ENCODE results near the gene DENND6B. TPM values are rescaled to one million over a fixed set of nuclear protein-coding genes. Genes with fewer than 3 reads are reported as not detected.

DENND6B gene
- total and polyA plus RNA-seq, 2 donors (not counting 3 experiments of a cell fraction or from before 2014, with no cell fraction given): 4.1 to 5.9 TPM

DNA sequence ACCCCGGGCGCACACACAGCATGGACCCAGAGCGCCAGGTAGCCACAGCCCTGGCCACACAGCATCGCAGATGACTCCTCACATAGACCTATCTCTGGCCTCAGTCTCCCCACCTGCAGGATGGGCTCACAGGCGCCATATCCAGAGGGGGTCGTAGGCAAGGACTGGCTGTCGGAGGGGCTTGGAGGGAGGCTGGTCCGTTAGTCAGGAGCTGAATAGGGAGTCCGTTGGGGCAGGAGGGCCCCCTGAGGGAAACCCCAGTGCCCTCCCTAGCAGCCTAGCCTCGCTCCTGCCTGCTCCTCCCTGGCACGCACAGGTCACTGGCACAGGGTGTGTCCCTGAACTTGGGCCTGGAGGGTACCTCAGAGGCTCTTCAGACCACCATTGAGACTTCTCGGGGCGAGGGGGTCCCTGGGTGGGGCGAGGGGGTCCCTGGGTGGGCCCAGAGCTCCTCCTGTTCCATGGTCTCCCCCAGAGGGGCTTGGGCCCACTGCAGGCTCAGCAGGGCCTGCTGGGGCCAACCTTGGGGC lies 21.4 kb downstream of the DENND6B start:
- Histone ChIP-seq H3K27ac (ENCODE audit: insufficient read depth, low read depth, low read length) (peak overlapping the region; percentile 79), H3K36me3 (ENCODE audit: control insufficient read depth in 2 of 2, extremely low read depth in 1 of 2, insufficient read depth in 2 of 2, low read length in 2 of 2) (peaks cover 0 to 6% of the 10 kb centered on the region in 2 experiments), H3K9me1 (replicated peaks; ENCODE audit: control insufficient read depth, extremely low read depth, insufficient read depth, low read length) (no peaks in the 10 kb centered on the region), H3K4me1 (ENCODE audit: control insufficient read depth, extremely low read depth, insufficient read depth, low read length) (peaks cover 27% of the 10 kb centered on the region), H3K9ac (replicated peaks; ENCODE audit: extremely low read depth, insufficient read depth, low read length) (peak overlapping the region; percentile 0), H3K4me2 (ENCODE audit: insufficient read depth, low read length) (peak overlapping the region; percentile 76), H4K20me1 (replicated peaks; ENCODE audit: control insufficient read depth, extremely low read depth, insufficient read depth, low read length) (no peaks in the 10 kb centered on the region), H3K4me3 (replicated peaks in 1 of 3; ENCODE audit: insufficient read depth in 1 of 3, low read depth in 1 of 3, low read length in 3 of 3) (peak overlapping the region in 1 of 3 experiments; percentile 95), H2AFZ (ENCODE audit: low read depth, low read length) (no peak overlapping the region), H3K27me3 (ENCODE audit: control insufficient read depth in 2 of 2, insufficient read depth in 2 of 2, low read length in 2 of 2) (no peaks in the 10 kb centered on the region), H3K9me3 (replicated peaks; ENCODE audit: control insufficient read depth, insufficient read depth, low read length) (no peaks in the 10 kb centered on the region), H3K79me2 (ENCODE audit: control insufficient read depth, insufficient read depth, low read length) (peaks cover 61% of the 10 kb centered on the region)
- dilution Hi-C loops (cut with MboI; ENCODE audit: extremely low pct_ligation_motif_present, low sequenced_read_pairs): no loop called here
- DNase-seq (ENCODE audit: low read depth, low spot score): no peak
- TF ChIP-seq, protein P1, sequence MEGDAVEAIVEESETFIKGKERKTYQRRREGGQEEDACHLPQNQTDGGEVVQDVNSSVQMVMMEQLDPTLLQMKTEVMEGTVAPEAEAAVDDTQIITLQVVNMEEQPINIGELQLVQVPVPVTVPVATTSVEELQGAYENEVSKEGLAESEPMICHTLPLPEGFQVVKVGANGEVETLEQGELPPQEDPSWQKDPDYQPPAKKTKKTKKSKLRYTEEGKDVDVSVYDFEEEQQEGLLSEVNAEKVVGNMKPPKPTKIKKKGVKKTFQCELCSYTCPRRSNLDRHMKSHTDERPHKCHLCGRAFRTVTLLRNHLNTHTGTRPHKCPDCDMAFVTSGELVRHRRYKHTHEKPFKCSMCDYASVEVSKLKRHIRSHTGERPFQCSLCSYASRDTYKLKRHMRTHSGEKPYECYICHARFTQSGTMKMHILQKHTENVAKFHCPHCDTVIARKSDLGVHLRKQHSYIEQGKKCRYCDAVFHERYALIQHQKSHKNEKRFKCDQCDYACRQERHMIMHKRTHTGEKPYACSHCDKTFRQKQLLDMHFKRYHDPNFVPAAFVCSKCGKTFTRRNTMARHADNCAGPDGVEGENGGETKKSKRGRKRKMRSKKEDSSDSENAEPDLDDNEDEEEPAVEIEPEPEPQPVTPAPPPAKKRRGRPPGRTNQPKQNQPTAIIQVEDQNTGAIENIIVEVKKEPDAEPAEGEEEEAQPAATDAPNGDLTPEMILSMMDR (IDR thresholded peaks at IDR 0.05; ENCODE audit: extremely low read depth in 1 of 2, insufficient read depth in 1 of 2, low read depth in 1 of 2, low read length in 2 of 2): no peak
- TF ChIP-seq JUN (IDR thresholded peaks at IDR 0.05; ENCODE audit: borderline replicate concordance, insufficient read depth, insufficient read length, low read depth) (no peak), POLR2AphosphoS5 (IDR thresholded peaks at IDR 0.05; ENCODE audit: insufficient read depth, low read depth, low read length) (no peak), FOS (IDR thresholded peaks at IDR 0.05; ENCODE audit: borderline replicate concordance, insufficient read depth, low read length) (no peak), MYC (IDR thresholded peaks at IDR 0.05; ENCODE audit: low read depth, low read length) (no peak), EZH2 (IDR thresholded peaks at IDR 0.05; ENCODE audit: borderline replicate concordance, low read depth, low read length, severe bottlenecking) (no peak), GATA2 (IDR thresholded peaks at IDR 0.05; ENCODE audit: insufficient read depth, insufficient read length, low read depth, low read length) (no peak), POLR2A (IDR thresholded peaks at IDR 0.05; ENCODE audit: low read depth, low read length) (no peak)
- TF ChIP-seq, protein P2, sequence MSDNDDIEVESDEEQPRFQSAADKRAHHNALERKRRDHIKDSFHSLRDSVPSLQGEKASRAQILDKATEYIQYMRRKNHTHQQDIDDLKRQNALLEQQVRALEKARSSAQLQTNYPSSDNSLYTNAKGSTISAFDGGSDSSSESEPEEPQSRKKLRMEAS (IDR thresholded peaks at IDR 0.05; ENCODE audit: insufficient read depth, insufficient read length): no peak
- POLR2A ChIA-PET: interaction anchor here (0.9 to 1.9 kb wide), 3 partner anchors 9 to 12 kb away, joined by 4 to 9 read pairs (median 8); no protein-coding TSS in a partner anchor
- CTCF ChIA-PET: interaction anchor here (1.0 to 3.6 kb wide), 6 partner anchors 12 to 36 kb away, joined by 3 to 26 read pairs (median 10); no protein-coding TSS in a partner anchor
- intact Hi-C loops (cut with micrococcal nuclease): loop anchor here (5.0 kb wide), 1 partner anchor 37 kb away; the partner anchor contains the start of gene PPP6R2
- no peak for FAIRE-seq
- BruUV-seq (replicated peaks): no TSS peak

All from endothelial cell of umbilical vein (primary cell).